GM12892 (cell line): Measurements from ENCODE around the gene GNG13.

Experiments
- POLR2A ChIP-seq: IDR thresholded peaks from 2 replicates; pipeline ENCODE4 v1.6.1; 2011; ENCODE audit warnings: low read depth, low read length, control low read depth
- POLR2AphosphoS5 ChIP-seq: IDR thresholded peaks from 2 replicates; pipeline ENCODE4 v1.6.1; 2011; ENCODE audit warnings: low read depth, low read length, control low read depth

GRCh38 chr16:813204-813915 lies 12.8 kb upstream of the GNG13 start:
- TF ChIP-seq POLR2AphosphoS5 (no peak), POLR2A (no peak)
